ENCODE results near the gene CCDC77. TPM values are rescaled to one million over a fixed set of nuclear protein-coding genes. Genes with fewer than 3 reads are reported as not detected.
A peak's percentile ranks its signal among the peaks of the same experiment; 100 is the strongest.

The CCDC77 gene
- total RNA-seq, 3 donors from 2014 or later = 8.2 to 8.5 (median 8.4) TPM

DNA sequence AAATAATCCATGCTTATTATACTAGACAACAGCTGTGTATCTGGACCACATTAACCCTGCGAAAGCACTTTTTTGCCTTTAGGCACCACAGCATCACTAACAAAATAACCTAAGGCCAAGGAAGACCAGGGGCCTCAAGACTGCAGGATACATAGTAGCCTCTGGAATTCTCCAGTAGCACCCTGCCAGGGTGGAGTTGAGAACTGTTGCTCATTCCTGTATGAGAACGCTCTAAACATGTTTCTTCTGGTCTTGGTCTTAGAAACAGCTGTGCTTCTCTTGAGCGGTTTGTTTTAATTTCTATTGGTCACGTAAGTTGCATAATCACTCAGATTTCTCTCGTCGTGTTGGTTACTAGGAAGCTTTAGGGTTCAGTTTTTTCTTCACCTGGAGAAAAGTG, 66.1 kb downstream of the CCDC77 start:
- Histone ChIP-seq H3K4me3 (no peak overlapping the region), H3K9me3 (no peaks in the 10 kb centered on the region), H3K36me3 (ENCODE audit: low read depth) (no peaks in the 10 kb centered on the region), H3K4me1 (ENCODE audit: low read depth) (peaks cover 35% of the 10 kb centered on the region)
- no peak for DNase-seq
- TF ChIP-seq, protein P1, sequence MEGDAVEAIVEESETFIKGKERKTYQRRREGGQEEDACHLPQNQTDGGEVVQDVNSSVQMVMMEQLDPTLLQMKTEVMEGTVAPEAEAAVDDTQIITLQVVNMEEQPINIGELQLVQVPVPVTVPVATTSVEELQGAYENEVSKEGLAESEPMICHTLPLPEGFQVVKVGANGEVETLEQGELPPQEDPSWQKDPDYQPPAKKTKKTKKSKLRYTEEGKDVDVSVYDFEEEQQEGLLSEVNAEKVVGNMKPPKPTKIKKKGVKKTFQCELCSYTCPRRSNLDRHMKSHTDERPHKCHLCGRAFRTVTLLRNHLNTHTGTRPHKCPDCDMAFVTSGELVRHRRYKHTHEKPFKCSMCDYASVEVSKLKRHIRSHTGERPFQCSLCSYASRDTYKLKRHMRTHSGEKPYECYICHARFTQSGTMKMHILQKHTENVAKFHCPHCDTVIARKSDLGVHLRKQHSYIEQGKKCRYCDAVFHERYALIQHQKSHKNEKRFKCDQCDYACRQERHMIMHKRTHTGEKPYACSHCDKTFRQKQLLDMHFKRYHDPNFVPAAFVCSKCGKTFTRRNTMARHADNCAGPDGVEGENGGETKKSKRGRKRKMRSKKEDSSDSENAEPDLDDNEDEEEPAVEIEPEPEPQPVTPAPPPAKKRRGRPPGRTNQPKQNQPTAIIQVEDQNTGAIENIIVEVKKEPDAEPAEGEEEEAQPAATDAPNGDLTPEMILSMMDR (IDR thresholded peaks at IDR 0.05) = no peak
- intact Hi-C loops (cut with DNase I, micrococcal nuclease) = no loop called here
- ATAC-seq = no peak

DNA sequence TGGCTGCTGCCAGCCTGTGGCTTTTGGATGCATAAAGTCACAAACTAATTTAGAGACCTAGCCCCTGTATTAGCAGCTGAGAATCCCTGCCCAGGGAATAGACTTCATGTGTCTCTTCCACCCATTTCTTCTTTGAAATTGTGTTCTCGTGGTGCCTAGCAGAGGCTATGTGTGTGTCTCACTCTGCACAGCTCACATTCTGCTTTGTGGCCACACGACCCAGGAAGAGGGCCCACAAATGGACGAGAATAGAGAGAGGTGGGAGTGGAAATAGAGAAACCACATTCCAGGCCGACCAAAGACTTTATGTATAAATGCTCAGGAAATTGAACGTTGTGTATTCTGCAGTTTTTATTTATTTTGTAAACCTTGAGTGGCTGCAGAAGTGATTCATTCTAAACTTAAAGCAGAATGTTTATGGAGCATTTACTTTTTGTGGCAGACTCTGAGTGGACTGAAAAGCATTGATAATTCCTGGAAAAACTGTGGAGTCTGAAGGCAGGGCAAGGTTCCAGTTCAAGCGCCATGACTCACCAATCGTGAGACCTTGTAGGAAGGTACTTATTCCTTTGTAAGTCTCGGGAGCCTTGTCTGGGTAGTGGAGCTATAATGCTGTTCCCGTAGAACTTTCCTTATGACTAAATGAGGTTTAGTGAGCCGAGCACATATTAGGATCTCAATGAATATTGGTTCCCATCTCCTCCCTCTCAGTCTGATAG, 67.4 kb downstream of the CCDC77 start:
- DNase-seq (peak in 1 of 3 donors; percentile 30), ATAC-seq (peak; percentile 78)
- H3K36me3 ChIP-seq (ENCODE audit: low read depth) = no peaks in the 10 kb centered on the region
- H3K9me3 ChIP-seq = no peaks in the 10 kb centered on the region
- no peak overlapping the region for H3K4me3 ChIP-seq
- intact Hi-C loops (cut with DNase I, micrococcal nuclease) = no loop called here
- H3K4me1 ChIP-seq (ENCODE audit: low read depth) = peaks cover 26% of the 10 kb centered on the region
- TF ChIP-seq, protein P1 (IDR thresholded peaks at IDR 0.05) = no peak

DNA sequence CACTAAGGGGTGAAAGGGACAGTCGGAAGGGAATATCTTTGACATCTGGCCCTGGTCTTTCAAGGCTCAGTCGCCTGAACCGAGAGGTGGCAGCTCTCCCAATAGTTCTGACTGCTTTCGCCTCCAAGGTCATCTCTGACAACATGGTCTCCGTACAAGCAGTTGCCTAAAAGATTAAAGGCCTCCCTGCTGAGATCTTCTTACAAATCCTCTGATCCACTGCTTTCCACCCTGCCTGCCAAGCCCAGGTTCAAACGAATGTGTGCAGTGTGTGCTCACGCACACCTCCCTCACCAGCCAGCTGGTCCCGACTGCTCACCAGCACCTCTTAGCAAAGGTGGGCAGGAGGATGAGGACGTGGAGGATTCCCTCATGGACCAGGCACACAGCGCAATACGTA, 68.7 kb downstream of the CCDC77 start:
- intact Hi-C loops (cut with DNase I, micrococcal nuclease) = no loop called here
- Histone ChIP-seq H3K4me3 (no peak overlapping the region), H3K36me3 (ENCODE audit: low read depth) (no peaks in the 10 kb centered on the region), H3K9me3 (no peaks in the 10 kb centered on the region), H3K4me1 (ENCODE audit: low read depth) (peaks cover 24% of the 10 kb centered on the region)
- TF ChIP-seq, protein P1 (IDR thresholded peaks at IDR 0.05) = no peak
- ATAC-seq (no peak), DNase-seq (no peak)

DNA sequence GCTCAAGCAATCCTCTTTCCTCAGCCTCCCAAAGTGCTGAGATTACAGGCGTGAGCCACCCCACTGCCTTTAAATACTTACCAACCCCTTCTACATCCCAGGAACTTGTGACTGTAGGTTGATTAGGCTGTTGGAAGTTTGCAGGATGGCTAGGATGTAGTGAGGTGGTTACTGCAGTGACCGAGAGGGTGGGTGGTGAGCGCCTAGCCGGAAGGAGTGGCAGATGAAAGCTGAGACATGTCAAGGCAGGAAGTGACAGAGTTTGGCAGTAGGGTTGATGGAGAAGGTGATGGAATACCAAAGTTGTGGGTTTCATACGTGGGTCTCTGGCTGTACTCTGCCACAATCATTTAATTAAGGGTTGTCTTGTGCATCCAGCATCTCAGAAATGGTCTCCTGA, 71.8 kb downstream of the CCDC77 start:
- ATAC-seq (no peak), DNase-seq (no peak)
- intact Hi-C loops (cut with DNase I, micrococcal nuclease) = no loop called here
- TF ChIP-seq, protein P1 (IDR thresholded peaks at IDR 0.05) = no peak
- Histone ChIP-seq H3K4me1 (ENCODE audit: low read depth) (peaks cover 9% of the 10 kb centered on the region), H3K9me3 (no peaks in the 10 kb centered on the region), H3K36me3 (ENCODE audit: low read depth) (no peaks in the 10 kb centered on the region), H3K4me3 (no peak overlapping the region)

DNA sequence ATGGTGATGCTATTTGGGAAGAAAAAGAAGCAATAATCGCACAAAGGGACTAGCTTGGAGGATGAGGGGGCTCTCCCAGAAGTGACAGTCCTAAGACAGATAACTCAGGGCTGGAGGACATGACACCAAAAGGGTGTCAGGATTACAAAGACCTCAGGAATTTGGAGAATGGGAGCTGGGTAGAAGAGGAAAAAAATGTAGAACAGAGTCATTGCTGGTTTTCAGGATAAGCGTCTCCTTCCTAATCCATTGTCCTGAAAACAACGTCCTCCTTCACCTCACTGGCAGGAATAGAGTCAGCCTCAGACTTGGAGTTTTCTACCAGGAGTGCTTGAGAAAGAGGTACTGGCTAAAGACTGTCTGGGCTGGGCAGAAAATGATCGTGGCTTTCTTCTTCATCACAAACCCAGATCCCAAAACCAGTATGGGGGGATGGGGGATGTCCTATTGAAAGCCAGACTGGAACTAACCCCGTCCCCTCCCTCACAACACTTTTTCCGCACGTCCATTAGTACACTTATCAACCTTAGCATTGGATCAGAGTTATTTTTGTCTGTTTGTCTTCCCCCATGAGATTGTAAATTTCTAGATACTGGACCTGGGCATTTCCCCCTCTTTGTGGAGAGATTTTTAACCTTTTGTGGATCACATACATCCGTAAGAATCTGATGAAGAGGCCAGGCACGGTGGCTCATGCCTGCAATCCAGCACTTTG, 72.6 kb downstream of the CCDC77 start:
- no peaks in the 10 kb centered on the region for H3K36me3 ChIP-seq (ENCODE audit: low read depth)
- ATAC-seq (no peak), DNase-seq (no peak)
- TF ChIP-seq, protein P1 (IDR thresholded peaks at IDR 0.05) = no peak
- no peaks in the 10 kb centered on the region for H3K9me3 ChIP-seq
- intact Hi-C loops (cut with DNase I, micrococcal nuclease) = no loop called here
- H3K4me1 ChIP-seq (ENCODE audit: low read depth) = peaks cover under 1% of the 10 kb centered on the region
- no peak overlapping the region for H3K4me3 ChIP-seq

All from mucosa of descending colon (tissue), 3 donors.